ENCODE data around the gene TRPM3.
A peak's percentile ranks its signal among the peaks of the same experiment; 100 is the strongest.

Gene TRPM3

GRCh38 chr9:70498866-70499265, 622.6 kb downstream of the TRPM3 start:
- ChIA-PET POLR2A (no interaction called here), CTCF (interaction anchor here (0.8 to 5.8 kb wide), 4 partner anchors 10 to 17 kb away, joined by 4 to 44 read pairs (median 6); no protein-coding TSS in a partner anchor)
- no peaks in the 10 kb centered on the region for H3K9me3 ChIP-seq (ENCODE audit: control insufficient read depth, insufficient read depth, low read depth, low read length)
- no peak for TF ChIP-seq ZNF704 (tag by site-specific recombination; IDR thresholded peaks at IDR 0.05)
- TF ChIP-seq ZNF214 (tag by site-specific recombination; IDR thresholded peaks at IDR 0.05; ENCODE audit: borderline replicate concordance) = no peak
- TF ChIP-seq, protein P1, sequence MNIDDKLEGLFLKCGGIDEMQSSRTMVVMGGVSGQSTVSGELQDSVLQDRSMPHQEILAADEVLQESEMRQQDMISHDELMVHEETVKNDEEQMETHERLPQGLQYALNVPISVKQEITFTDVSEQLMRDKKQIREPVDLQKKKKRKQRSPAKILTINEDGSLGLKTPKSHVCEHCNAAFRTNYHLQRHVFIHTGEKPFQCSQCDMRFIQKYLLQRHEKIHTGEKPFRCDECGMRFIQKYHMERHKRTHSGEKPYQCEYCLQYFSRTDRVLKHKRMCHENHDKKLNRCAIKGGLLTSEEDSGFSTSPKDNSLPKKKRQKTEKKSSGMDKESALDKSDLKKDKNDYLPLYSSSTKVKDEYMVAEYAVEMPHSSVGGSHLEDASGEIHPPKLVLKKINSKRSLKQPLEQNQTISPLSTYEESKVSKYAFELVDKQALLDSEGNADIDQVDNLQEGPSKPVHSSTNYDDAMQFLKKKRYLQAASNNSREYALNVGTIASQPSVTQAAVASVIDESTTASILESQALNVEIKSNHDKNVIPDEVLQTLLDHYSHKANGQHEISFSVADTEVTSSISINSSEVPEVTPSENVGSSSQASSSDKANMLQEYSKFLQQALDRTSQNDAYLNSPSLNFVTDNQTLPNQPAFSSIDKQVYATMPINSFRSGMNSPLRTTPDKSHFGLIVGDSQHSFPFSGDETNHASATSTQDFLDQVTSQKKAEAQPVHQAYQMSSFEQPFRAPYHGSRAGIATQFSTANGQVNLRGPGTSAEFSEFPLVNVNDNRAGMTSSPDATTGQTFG (tag by site-specific recombination; IDR thresholded peaks at IDR 0.05; ENCODE audit: borderline replicate concordance) = no peak
- TF ChIP-seq, protein P2, sequence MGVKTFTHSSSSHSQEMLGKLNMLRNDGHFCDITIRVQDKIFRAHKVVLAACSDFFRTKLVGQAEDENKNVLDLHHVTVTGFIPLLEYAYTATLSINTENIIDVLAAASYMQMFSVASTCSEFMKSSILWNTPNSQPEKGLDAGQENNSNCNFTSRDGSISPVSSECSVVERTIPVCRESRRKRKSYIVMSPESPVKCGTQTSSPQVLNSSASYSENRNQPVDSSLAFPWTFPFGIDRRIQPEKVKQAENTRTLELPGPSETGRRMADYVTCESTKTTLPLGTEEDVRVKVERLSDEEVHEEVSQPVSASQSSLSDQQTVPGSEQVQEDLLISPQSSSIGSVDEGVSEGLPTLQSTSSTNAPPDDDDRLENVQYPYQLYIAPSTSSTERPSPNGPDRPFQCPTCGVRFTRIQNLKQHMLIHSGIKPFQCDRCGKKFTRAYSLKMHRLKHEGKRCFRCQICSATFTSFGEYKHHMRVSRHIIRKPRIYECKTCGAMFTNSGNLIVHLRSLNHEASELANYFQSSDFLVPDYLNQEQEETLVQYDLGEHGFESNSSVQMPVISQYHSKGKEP (tag by site-specific recombination; IDR thresholded peaks at IDR 0.05) = no peak
- TF ChIP-seq YY1 (tag by site-specific recombination; IDR thresholded peaks at IDR 0.05) = no peak
- TF ChIP-seq FEZF1 (tag by site-specific recombination; IDR thresholded peaks at IDR 0.05) = no peak
- TF ChIP-seq ZNF391 (tag by site-specific recombination; IDR thresholded peaks at IDR 0.05; ENCODE audit: borderline replicate concordance, low read depth) = no peak
- no peak for TF ChIP-seq ZNF558 (tag by site-specific recombination; IDR thresholded peaks at IDR 0.05)
- no peak for TF ChIP-seq ZNF366 (tag by site-specific recombination; conservative IDR thresholded peaks at IDR 0.05)
- no peaks in the 10 kb centered on the region for H3K36me3 ChIP-seq (ENCODE audit: control insufficient read depth in 2 of 2, insufficient read depth in 1 of 2, low read length in 2 of 2)
- H3K27ac ChIP-seq (ENCODE audit: extremely low read depth, low read depth, low read length) = no peak overlapping the region
- no peak overlapping the region for H3K4me3 ChIP-seq (ENCODE audit: low read depth, low read length)
- no peaks in the 10 kb centered on the region for H3K4me1 ChIP-seq (ENCODE audit: control insufficient read depth, insufficient read depth, low read length)

DNA sequence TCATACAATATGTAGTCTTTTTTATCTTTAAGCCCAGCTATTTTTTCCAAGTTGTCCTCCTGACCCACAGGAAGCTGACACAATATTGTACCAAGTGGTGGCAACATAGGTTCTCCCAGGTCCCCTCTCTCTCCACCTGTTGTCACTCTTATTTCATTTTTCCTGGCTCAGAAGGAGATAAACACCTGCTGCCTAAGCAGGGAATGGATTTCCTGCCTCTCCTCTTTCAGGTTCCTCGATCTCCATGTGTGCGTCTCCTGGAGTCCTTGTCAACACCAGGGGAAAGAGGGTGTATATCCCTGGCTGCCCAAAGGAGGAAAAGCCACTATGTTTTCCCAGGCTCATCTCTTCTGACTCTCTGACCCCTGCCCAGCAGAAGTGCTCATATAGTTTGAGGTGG, 625.2 kb downstream of the TRPM3 start:
- no peak for TF ChIP-seq ZNF585B (tag by site-specific recombination; IDR thresholded peaks at IDR 0.05)
- peak; percentile 63; the same call in 1 of the 2 replicates for TF ChIP-seq ZNF157 (tag by site-specific recombination; IDR thresholded peaks at IDR 0.05)
- peak; percentile 39; the same call in 1 of the 2 replicates for TF ChIP-seq SCRT2 (tag by site-specific recombination; IDR thresholded peaks at IDR 0.05)
- CTCF ChIA-PET = interaction anchor here (0.9 kb wide), 1 partner anchor 14 kb away, joined by 3 read pairs; no protein-coding TSS in a partner anchor

DNA sequence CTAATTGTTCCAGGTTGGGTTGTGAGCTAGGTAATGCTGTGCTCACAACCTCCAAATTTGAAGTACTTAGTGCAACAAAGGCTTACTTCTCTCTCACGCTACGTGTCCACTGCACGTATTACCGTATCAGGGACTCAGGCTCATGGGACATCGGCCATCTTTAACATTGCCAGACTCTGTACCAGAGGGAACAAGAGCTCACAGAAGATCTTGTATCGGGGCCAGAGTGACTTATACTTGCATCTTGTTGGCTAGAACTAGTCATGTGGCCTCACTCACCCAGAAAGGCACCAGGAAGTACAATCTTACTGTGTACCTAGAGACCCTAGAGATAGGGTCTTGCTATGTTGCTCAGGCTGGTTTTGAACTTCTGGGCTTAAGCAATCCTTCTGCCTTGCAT, 625.9 kb downstream of the TRPM3 start:
- no peaks in the 10 kb centered on the region; the same call in 1 of the 2 replicates for H3K4me1 ChIP-seq (ENCODE audit: control insufficient read depth, insufficient read depth, low read length)
- H3K9me3 ChIP-seq (ENCODE audit: control insufficient read depth, insufficient read depth, low read depth, low read length) = no peaks in the 10 kb centered on the region
- TF ChIP-seq KLF8 (tag by site-specific recombination; IDR thresholded peaks at IDR 0.05) = no peak
- H3K27ac ChIP-seq (ENCODE audit: extremely low read depth, low read depth, low read length) = no peak overlapping the region
- ChIA-PET POLR2A (interaction anchor here (1.0 kb wide), 1 partner anchor 83 kb away, joined by 3 read pairs; no protein-coding TSS in a partner anchor), CTCF (interaction anchor here (0.7 to 2.5 kb wide), 2 partner anchors 10 to 77 kb away, joined by 3 to 16 read pairs; no protein-coding TSS in a partner anchor)
- no peak overlapping the region for H3K4me3 ChIP-seq (ENCODE audit: low read depth, low read length)
- no peaks in the 10 kb centered on the region for H3K36me3 ChIP-seq (ENCODE audit: control insufficient read depth in 2 of 2, insufficient read depth in 1 of 2, low read length in 2 of 2)

More for the DNA sequence above, 625.2 kb downstream of the TRPM3 start:
- no peaks in the 10 kb centered on the region for H3K9me3 ChIP-seq (ENCODE audit: control insufficient read depth, insufficient read depth, low read depth, low read length)
- no peaks in the 10 kb centered on the region; the same call in 1 of the 2 replicates for H3K4me1 ChIP-seq (ENCODE audit: control insufficient read depth, insufficient read depth, low read length)
- POLR2A ChIA-PET = no interaction called here
- H3K27ac ChIP-seq (ENCODE audit: extremely low read depth, low read depth, low read length) = no peak overlapping the region
- H3K4me3 ChIP-seq (ENCODE audit: low read depth, low read length) = no peak overlapping the region
- no peaks in the 10 kb centered on the region for H3K36me3 ChIP-seq (ENCODE audit: control insufficient read depth in 2 of 2, insufficient read depth in 1 of 2, low read length in 2 of 2)
